Stimulated activated CD4-positive, alpha-beta T cell treated with anti-CD3 and anti-CD28 coated beads, Interleukin-4, amount 100 ng/mL, for 4 hours (primary cell): ENCODE results near the gene UNKL.

Experiments
- DNase-seq, 2 experiments: peaks; one replicate each; pipeline ENCODE4 v3.0.0-alpha.2; 2020

Gene UNKL

GRCh38 chr16:1374418-1375297 lies 39.8 kb downstream of the UNKL start:
- DNase-seq, result no peak

- DNase-seq, result no peak
Observed at GRCh38 chr16:1372292-1372950, 42.1 kb downstream of the UNKL start.

- no peak for DNase-seq
Observed at GRCh38 chr16:1371054-1371978, 43.2 kb downstream of the UNKL start.

GRCh38 chr16:1367486-1368174 lies 46.9 kb downstream of the UNKL start:
- no peak for DNase-seq

- DNase-seq, result no peak
Observed at GRCh38 chr16:1366712-1367299, 47.7 kb downstream of the UNKL start.

- DNase-seq, result no peak
Observed at GRCh38 chr16:1366060-1366711, 48.3 kb downstream of the UNKL start.

- DNase-seq, result no peak
Observed at GRCh38 chr16:1364510-1364909, 50.0 kb downstream of the UNKL start.

- DNase-seq, result peak; percentile 50 to 74
Observed at GRCh38 chr16:1363501-1364041, 50.9 kb downstream of the UNKL start.

GRCh38 chr16:1362807-1363206 lies 51.7 kb downstream of the UNKL start:
- DNase-seq, result no peak

GRCh38 chr16:1361685-1362360 lies 52.7 kb downstream of the UNKL start:
- DNase-seq, result no peak

- no peak for DNase-seq
Observed at GRCh38 chr16:1357906-1358566, 56.5 kb downstream of the UNKL start.

GRCh38 chr16:1356061-1356900 lies 58.2 kb downstream of the UNKL start:
- DNase-seq, result no peak

- no peak for DNase-seq
Observed at GRCh38 chr16:1355591-1355990, 58.9 kb downstream of the UNKL start.

- DNase-seq, result no peak
Observed at GRCh38 chr16:1354815-1355540, 59.5 kb downstream of the UNKL start.

GRCh38 chr16:1351582-1352362 lies 62.7 kb downstream of the UNKL start, which contains the start of the genes GNPTG and TSR3:
TSS of gene GNPTG (plus strand) at chr16:1351931. CDS start at chr16:1351966, 35 bp downstream.
TSS of gene TSR3 (minus strand) at chr16:1351878. CDS start at chr16:1351804, 74 bp downstream.
- DNase-seq, result peak; percentile 77 to 84

GRCh38 chr16:1351215-1351581 lies 63.3 kb downstream of the UNKL start:
- no peak for DNase-seq

GRCh38 chr16:1350691-1351090 lies 63.8 kb downstream of the UNKL start:
- DNase-seq, result no peak
